ENCODE measurements around the gene RPRD1A.

DNA sequence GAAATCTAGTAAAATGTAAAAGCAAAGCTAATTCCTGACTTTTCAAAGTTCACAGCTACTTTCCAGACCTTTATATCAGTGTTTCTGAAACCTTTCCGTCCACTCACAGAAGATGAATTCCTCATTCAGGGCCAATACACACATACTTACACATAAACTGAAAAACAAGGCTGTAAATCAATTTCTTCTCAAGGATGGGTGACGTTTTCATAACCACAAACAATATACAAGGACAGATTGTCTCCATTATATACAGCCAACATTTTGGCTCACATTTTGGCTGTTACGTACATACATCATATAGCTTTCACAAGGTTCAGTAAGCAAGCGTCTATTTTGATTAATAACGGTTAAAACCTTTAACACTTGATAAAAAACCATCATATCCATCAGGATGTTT, 1.4 kb downstream of the RPRD1A start:
- TF ChIP-seq, protein P1, sequence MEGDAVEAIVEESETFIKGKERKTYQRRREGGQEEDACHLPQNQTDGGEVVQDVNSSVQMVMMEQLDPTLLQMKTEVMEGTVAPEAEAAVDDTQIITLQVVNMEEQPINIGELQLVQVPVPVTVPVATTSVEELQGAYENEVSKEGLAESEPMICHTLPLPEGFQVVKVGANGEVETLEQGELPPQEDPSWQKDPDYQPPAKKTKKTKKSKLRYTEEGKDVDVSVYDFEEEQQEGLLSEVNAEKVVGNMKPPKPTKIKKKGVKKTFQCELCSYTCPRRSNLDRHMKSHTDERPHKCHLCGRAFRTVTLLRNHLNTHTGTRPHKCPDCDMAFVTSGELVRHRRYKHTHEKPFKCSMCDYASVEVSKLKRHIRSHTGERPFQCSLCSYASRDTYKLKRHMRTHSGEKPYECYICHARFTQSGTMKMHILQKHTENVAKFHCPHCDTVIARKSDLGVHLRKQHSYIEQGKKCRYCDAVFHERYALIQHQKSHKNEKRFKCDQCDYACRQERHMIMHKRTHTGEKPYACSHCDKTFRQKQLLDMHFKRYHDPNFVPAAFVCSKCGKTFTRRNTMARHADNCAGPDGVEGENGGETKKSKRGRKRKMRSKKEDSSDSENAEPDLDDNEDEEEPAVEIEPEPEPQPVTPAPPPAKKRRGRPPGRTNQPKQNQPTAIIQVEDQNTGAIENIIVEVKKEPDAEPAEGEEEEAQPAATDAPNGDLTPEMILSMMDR (IDR thresholded peaks at IDR 0.05) = no peak
- TF ChIP-seq POLR2A (IDR thresholded peaks at IDR 0.05) (no peak), POLR2AphosphoS5 (IDR thresholded peaks at IDR 0.05) (no peak)
